HepG2 (cell line): Measurements from ENCODE around the gene MOB3C.

ENCODE experiments used
- NPAS2 ChIP-seq: sonication (generic); formaldehyde crosslinking; IDR thresholded peaks from 2 replicates; pipeline ENCODE4 v1.8.0; 2022; ENCODE audit warnings: mild to moderate bottlenecking, missing genetic modification reagents, borderline replicate concordance
- ZNF792 ChIP-seq: IDR thresholded peaks from 2 replicates; pipeline ENCODE4 v1.6.1; 2016
- TF ChIP-seq, protein P1 (sequence below): sonication (generic); formaldehyde crosslinking; IDR thresholded peaks from 2 replicates; pipeline ENCODE4 v1.5.0; 2020; ENCODE audit warnings: mild to moderate bottlenecking, missing genetic modification reagents, moderate library complexity
- TF ChIP-seq, protein P2 (sequence below), 2 experiments: IDR thresholded peaks; 2 replicates each; pipeline ENCODE4 v1.6.1; 2011 to 2012; ENCODE audit warnings: low read length in 2 of 2, borderline replicate concordance in 1 of 2, low read depth in 1 of 2, mild to moderate bottlenecking in 1 of 2, moderate library complexity in 1 of 2
- TF ChIP-seq, protein P3 (sequence below): sonication (generic); formaldehyde crosslinking; IDR thresholded peaks from 2 replicates; pipeline ENCODE4 v1.5.0; 2020; ENCODE audit warnings: missing genetic modification reagents

DNA sequence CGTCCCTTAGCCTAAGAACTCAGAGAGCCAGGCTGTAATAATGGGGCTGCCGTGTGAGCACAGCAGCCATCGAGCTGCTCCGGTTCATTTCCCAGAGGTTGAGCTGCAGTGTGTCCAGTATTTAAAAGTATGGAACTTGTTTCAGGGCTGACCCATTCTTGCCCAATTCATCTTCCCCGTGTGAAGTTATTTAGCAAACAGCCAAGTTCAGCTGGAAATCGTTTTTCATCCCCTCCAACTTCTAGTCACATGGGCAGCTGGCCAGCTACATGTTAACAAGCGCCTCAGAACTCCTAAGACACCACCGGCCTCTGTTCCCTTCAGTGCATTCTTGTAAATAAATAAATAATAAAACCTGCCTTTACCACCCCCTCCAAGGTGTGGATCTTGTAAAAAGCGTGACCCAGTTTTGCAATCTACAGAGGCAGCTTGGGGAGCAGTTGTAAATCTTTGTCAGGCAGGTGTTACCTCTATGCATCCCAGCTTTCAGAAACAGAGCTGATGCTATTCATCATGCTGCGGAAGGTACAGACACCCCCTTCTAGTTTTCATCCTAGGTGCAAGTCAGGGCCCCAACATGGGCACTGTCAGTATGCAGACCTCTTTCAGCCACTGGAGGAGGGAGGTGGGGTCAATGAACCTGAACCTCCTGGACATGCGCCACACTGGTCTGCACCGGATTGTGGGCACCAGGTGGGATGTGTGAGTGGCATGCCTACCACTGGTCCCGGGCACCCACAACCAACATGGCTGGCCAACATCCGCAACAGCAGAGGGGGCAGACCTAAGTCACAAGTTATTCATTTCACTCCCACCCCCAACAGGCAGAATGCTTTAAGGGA lies 46.5 kb downstream of the MOB3C start:
- no peak for TF ChIP-seq NPAS2 (CRISPR knock-in tag)
- no peak for TF ChIP-seq ZNF792
- TF ChIP-seq, protein P1, sequence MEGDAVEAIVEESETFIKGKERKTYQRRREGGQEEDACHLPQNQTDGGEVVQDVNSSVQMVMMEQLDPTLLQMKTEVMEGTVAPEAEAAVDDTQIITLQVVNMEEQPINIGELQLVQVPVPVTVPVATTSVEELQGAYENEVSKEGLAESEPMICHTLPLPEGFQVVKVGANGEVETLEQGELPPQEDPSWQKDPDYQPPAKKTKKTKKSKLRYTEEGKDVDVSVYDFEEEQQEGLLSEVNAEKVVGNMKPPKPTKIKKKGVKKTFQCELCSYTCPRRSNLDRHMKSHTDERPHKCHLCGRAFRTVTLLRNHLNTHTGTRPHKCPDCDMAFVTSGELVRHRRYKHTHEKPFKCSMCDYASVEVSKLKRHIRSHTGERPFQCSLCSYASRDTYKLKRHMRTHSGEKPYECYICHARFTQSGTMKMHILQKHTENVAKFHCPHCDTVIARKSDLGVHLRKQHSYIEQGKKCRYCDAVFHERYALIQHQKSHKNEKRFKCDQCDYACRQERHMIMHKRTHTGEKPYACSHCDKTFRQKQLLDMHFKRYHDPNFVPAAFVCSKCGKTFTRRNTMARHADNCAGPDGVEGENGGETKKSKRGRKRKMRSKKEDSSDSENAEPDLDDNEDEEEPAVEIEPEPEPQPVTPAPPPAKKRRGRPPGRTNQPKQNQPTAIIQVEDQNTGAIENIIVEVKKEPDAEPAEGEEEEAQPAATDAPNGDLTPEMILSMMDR (CRISPR knock-in tag), result no peak
- TF ChIP-seq, protein P2, sequence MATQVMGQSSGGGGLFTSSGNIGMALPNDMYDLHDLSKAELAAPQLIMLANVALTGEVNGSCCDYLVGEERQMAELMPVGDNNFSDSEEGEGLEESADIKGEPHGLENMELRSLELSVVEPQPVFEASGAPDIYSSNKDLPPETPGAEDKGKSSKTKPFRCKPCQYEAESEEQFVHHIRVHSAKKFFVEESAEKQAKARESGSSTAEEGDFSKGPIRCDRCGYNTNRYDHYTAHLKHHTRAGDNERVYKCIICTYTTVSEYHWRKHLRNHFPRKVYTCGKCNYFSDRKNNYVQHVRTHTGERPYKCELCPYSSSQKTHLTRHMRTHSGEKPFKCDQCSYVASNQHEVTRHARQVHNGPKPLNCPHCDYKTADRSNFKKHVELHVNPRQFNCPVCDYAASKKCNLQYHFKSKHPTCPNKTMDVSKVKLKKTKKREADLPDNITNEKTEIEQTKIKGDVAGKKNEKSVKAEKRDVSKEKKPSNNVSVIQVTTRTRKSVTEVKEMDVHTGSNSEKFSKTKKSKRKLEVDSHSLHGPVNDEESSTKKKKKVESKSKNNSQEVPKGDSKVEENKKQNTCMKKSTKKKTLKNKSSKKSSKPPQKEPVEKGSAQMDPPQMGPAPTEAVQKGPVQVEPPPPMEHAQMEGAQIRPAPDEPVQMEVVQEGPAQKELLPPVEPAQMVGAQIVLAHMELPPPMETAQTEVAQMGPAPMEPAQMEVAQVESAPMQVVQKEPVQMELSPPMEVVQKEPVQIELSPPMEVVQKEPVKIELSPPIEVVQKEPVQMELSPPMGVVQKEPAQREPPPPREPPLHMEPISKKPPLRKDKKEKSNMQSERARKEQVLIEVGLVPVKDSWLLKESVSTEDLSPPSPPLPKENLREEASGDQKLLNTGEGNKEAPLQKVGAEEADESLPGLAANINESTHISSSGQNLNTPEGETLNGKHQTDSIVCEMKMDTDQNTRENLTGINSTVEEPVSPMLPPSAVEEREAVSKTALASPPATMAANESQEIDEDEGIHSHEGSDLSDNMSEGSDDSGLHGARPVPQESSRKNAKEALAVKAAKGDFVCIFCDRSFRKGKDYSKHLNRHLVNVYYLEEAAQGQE (IDR thresholded peaks at IDR 0.05; ENCODE audit: borderline replicate concordance in 1 of 2, low read depth in 1 of 2, low read length in 2 of 2), result no peak
- TF ChIP-seq, protein P3, sequence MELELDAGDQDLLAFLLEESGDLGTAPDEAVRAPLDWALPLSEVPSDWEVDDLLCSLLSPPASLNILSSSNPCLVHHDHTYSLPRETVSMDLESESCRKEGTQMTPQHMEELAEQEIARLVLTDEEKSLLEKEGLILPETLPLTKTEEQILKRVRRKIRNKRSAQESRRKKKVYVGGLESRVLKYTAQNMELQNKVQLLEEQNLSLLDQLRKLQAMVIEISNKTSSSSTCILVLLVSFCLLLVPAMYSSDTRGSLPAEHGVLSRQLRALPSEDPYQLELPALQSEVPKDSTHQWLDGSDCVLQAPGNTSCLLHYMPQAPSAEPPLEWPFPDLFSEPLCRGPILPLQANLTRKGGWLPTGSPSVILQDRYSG (CRISPR knock-in tag), result no peak
